Measurements from ENCODE around the gene GINS3. TPM values are rescaled to one million over a fixed set of nuclear protein-coding genes. Genes with fewer than 3 reads are reported as not detected.

GINS3 gene
- total RNA-seq, 1 experiment from 2014 or later, result 16.4 TPM

GRCh38 chr16:58345574-58346354 lies 46.5 kb upstream of the GINS3 start:
- 0 out of 5 replicates have a peak, but pooled peaks cover 0 to 2% of the 10 kb centered on the region in 2 experiments for H3K9me3 Mint-ChIP-seq
- no peaks in the 10 kb centered on the region for H3K23me2 ChIP-seq (ENCODE audit: insufficient read length, low read depth, low read length, poor library complexity, severe bottlenecking)
- no peak overlapping the region for H2BK120ac ChIP-seq (ENCODE audit: low read depth, low read length, poor library complexity, severe bottlenecking)
- no peaks in the 10 kb centered on the region; the same call in 1 of the 2 replicates for H3K27me3 ChIP-seq (ENCODE audit: insufficient read depth, low read length)
- H3K4me2 ChIP-seq (ENCODE audit: insufficient read depth, insufficient read length, low read length), result no peak overlapping the region
- H3K4ac ChIP-seq (ENCODE audit: low read depth, low read length), result no peak overlapping the region
- no peak overlapping the region for H4K8ac ChIP-seq (replicated peaks; ENCODE audit: insufficient read length, low read depth, low read length)
- H3T11ph ChIP-seq (ENCODE audit: low read length), result no peak overlapping the region
- H3K18ac ChIP-seq (ENCODE audit: insufficient read length, low read depth, low read length), result no peak overlapping the region
- no peak overlapping the region for H4K5ac ChIP-seq (ENCODE audit: insufficient read length, low read depth, low read length)
- no peak overlapping the region for H3K56ac ChIP-seq (ENCODE audit: insufficient read length, low read depth, low read length)
- no peaks in the 10 kb centered on the region; the same call in 1 of the 2 replicates for H3K4me1 ChIP-seq (ENCODE audit: insufficient read depth, low read length)
- H3K79me1 ChIP-seq (ENCODE audit: insufficient read depth, low read depth, low read length, poor library complexity, severe bottlenecking), result no peaks in the 10 kb centered on the region
- no peak overlapping the region for H2BK12ac ChIP-seq (ENCODE audit: insufficient read length, low read depth, low read length)
- H3K23ac ChIP-seq (ENCODE audit: insufficient read length, low read depth, low read length), result no peak overlapping the region
- no peaks in the 10 kb centered on the region for H3K36me3 Mint-ChIP-seq (ENCODE audit: insufficient read depth in 1 of 3, low read depth in 3 of 3)
- H3K79me2 ChIP-seq (ENCODE audit: insufficient read depth, low read length), result no peaks in the 10 kb centered on the region
- no peak overlapping the region for H4K91ac ChIP-seq (ENCODE audit: insufficient read length, low read depth, low read length)
- H3K27ac ChIP-seq (ENCODE audit: insufficient read length, low read depth, low read length), result no peak overlapping the region
- TF ChIP-seq CTCF (conservative IDR thresholded peaks at IDR 0.05), result no peak
- H2BK15ac ChIP-seq (ENCODE audit: low read depth, low read length), result no peak overlapping the region
- no peaks in the 10 kb centered on the region for H4K20me1 ChIP-seq (ENCODE audit: control insufficient read depth, insufficient read depth, insufficient read length)
- H2BK5ac ChIP-seq (ENCODE audit: insufficient read length, low read length), result no peak overlapping the region
- H3K14ac ChIP-seq (ENCODE audit: insufficient read depth, low read length), result no peak overlapping the region
- no CpG with 5 or more reads among the region's 14 CpGs for WGBS (ENCODE audit: extremely low coverage, insufficient read length, low lambda C conversion rate)
- H2AFZ ChIP-seq (ENCODE audit: low read length), result no peak overlapping the region
- H3K9me3 ChIP-seq (ENCODE audit: control insufficient read depth, low read depth, low read length), result no peaks in the 10 kb centered on the region
- H2BK20ac ChIP-seq (ENCODE audit: low read depth, low read length, poor library complexity, severe bottlenecking), result no peak overlapping the region
- H3K4me1 Mint-ChIP-seq, result peaks cover 23 to 29% of the 10 kb centered on the region in 2 experiments
- no peak overlapping the region for H2AK5ac ChIP-seq (ENCODE audit: insufficient read length, low read length)
- no peak for DNase-seq
- no peak overlapping the region for H3K9ac ChIP-seq (ENCODE audit: extremely low read depth, insufficient read length, low read length)
- no peak overlapping the region for H3K27ac Mint-ChIP-seq
- peaks cover 28% of the 10 kb centered on the region for H3K27me3 Mint-ChIP-seq (ENCODE audit: low read depth)
- no peak overlapping the region for H3K4me3 Mint-ChIP-seq
